ENCODE data around the gene TMED1.

- TF ChIP-seq EZH2 (IDR thresholded peaks at IDR 0.05) (no peak), POLR2AphosphoS5 (IDR thresholded peaks at IDR 0.05; ENCODE audit: borderline replicate concordance, low read depth, low read length) (no peak)
Observed at GRCh38 chr19:10826846-10827245, 9.2 kb downstream of the TMED1 start.
